Muscle of back (tissue), 10 donors: Measurements from ENCODE around the gene ANKUB1. TPM values are rescaled to one million over a fixed set of nuclear protein-coding genes. Genes with fewer than 3 reads are reported as not detected.

Source experiments
- polyA plus RNA-seq, 10 donors: library from polyadenylated mRNA; unstranded; fragments of 120-200 nt; gene quantifications; one replicate each; pipeline ENCODE4 v1.2.1, GENCODE V29; 2013; ENCODE audit not compliant: insufficient read length in 10 of 10

ANKUB1 gene
- polyA plus RNA-seq, 10 donors, result 0.20 to 0.32 (median 0.20) TPM; not detected in 7

Other genes with a start within 250 kb of the ANKUB1 start
- gene WWTR1, start 134.5 kb downstream of the ANKUB1 start, polyA plus RNA-seq, result 100 to 1,000 TPM in 1 of 10 donors, 10 to 100 TPM in 9; 62.6 to 110 (median 72.5) TPM
- gene COMMD2, start 40.1 kb downstream of the ANKUB1 start, polyA plus RNA-seq, result 10 to 100 TPM; 27.7 to 39.9 (median 36.3) TPM
- 10 to 100 TPM; 36.8 to 46.8 (median 41.4) TPM for gene RNF13, start 20.7 kb upstream of the ANKUB1 start, polyA plus RNA-seq
- 100 to 1,000 TPM; 226 to 291 (median 257) TPM for gene PFN2, start 178.3 kb upstream of the ANKUB1 start, polyA plus RNA-seq